VCaP (cell line): ENCODE data around the gene GPR107.
"Not testable (repeated sequence)": the region's sequence is repeated elsewhere in the genome, so short reads cannot be mapped to it uniquely, and the experiment has no call there.

ENCODE experiments used
- H3K27ac ChIP-seq: fragments of 450-650 bp; 2 replicates; pipeline ENCODE4 v1.5.1; 2017
- TF ChIP-seq, protein P1 (sequence below): fragments of 450-650 bp; conservative IDR thresholded peaks from 2 replicates; pipeline ENCODE4 v1.5.1; 2017; ENCODE audit warnings: mild to moderate bottlenecking, moderate library complexity

The GPR107 gene

DNA sequence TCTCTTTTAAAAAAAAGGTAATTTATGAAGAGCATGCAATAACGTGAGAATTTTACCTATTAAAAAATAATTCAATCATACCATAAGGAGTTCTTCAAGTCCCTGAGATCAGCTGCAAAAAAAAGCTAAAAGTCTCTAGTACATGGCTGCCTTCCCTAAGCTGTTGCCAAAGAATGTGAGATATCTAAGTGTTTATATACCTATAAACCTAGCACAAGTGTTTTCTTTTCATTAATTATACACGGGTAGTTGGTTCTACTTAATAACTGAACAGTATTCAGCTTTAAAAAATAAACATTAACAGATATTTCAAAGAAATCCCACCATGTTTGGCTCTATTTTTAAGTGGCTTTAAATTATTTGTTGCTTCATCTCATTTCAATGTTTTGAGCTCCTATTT is 36.6 kb upstream of the GPR107 start:
- no peak overlapping the region for H3K27ac ChIP-seq
- TF ChIP-seq, protein P1, sequence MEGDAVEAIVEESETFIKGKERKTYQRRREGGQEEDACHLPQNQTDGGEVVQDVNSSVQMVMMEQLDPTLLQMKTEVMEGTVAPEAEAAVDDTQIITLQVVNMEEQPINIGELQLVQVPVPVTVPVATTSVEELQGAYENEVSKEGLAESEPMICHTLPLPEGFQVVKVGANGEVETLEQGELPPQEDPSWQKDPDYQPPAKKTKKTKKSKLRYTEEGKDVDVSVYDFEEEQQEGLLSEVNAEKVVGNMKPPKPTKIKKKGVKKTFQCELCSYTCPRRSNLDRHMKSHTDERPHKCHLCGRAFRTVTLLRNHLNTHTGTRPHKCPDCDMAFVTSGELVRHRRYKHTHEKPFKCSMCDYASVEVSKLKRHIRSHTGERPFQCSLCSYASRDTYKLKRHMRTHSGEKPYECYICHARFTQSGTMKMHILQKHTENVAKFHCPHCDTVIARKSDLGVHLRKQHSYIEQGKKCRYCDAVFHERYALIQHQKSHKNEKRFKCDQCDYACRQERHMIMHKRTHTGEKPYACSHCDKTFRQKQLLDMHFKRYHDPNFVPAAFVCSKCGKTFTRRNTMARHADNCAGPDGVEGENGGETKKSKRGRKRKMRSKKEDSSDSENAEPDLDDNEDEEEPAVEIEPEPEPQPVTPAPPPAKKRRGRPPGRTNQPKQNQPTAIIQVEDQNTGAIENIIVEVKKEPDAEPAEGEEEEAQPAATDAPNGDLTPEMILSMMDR: no peak

DNA sequence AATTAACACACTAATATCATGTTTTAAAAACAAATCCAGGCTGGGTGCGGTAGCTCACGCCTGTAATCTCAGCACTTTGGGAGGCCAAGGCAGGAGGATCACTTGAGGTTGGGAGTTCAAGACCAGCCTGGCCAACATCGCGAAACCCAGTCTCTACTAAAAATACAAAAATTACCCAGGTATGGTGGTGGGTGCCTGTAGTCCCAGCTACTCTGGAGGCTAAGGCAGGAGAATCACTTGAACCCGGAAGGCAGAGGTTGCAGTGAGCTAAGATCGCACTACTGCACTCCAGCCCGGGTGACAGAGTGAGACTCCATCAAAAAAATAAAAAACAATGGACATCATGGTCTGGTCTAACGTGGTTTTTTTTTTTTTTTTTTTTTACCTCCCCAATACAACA is 36.2 kb upstream of the GPR107 start:
- H3K27ac ChIP-seq: not testable (repeated sequence)

DNA sequence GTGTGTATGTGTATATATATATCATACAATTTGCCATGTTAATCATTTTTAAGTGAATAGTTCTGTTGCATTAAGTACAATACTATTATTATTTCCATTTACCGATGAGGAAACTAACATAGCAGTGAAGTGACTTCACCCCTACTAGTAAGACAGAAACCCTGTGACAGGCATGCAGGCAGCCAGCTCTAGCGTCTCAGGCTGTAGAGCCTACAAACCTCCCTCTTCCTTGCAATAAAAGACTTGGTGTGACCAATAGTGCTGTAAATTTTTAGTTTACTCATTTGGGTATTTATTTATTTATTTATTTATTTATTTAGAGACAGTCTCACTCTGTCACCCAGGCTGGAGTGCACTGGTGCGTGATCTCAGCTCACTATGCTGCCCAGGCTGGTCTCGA is 35.4 kb upstream of the GPR107 start:
- H3K27ac ChIP-seq: no peak overlapping the region
- TF ChIP-seq, protein P1: no peak

DNA sequence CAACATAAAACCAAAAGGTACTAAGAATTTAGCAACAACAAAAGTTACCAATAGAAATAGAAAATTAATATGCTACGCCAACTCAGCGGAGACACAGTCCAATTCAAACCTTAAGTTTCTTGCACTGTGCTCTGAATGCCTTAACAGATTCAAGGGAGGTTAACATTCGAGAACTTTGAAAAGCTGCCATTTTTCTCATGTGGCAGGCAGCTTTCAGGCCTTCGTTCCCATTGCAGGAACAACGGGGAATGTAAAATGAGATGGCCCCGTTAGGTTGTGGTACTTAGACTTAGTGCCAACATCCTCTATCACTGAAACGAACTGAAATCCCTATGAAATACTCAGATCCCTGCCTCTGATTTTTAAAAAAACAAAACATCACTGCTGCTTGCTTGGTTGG is 33.1 kb upstream of the GPR107 start:
- no peak overlapping the region for H3K27ac ChIP-seq
- TF ChIP-seq, protein P1: no peak

DNA sequence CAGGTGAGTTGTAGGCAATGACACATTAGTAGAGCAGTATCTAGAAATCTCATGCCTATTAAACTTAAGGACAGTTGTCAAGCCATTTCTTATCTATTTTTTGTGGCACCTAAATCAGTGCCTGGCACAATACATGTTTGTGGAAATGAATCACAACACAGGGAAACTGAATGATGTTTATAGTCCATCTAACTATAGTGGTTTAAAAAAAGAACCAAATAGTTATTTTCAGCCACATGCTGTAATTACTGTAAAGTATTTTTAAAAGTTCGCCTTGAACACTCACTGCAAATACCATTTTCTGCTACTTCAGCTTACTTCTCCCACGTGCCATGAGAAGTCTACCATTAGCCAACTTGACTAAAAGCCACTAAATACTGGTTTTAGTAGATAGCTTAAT is 32.6 kb upstream of the GPR107 start:
- H3K27ac ChIP-seq: no peak overlapping the region
- TF ChIP-seq, protein P1: no peak

DNA sequence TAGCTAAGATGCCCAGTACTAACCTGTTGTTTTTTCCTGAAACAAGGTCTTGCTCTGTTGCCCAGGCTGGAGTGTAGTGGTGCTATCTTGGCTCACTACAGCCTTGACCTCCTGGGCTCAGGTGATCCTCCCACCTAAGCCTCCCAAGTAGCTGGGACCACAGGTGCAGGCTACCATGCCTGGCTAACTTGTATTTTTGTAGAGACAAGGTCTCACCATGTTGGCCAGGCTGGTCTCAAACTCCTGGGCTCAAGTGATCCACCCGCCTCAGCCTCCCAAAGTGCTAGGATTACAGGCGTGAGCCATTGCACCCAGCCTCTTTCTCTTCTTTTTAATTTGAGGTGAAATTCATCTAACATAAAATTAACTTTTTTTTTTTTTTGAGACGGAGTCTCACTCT is 31.9 kb upstream of the GPR107 start:
- H3K27ac ChIP-seq: not testable (repeated sequence)

DNA sequence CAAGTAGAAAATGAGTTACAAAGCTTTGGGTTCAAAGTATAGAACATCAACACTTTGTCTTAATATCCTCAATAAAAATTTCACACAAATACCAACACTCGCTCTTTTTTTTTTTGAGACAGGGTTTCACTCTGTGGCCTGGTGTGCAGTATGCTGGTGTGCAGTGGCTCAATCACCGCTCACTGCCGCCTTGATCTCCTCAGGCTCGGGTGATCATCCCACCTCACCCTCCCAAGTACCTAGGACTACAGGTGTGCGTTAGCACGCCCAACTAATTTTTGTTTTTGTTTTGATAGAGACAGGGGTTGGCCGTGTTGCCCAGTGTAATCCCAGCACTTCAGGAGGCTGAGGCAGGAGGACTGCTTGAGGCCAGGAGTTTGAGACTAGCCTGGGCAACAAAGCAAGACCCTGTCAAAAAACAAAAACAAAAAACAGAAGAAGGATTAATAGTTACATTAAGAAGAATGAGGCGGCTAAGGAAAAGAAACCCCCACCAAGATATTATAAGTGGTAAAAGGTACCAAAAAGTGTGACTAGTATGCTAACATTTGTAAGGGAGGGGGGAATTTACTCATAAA is 31.1 kb upstream of the GPR107 start:
- TF ChIP-seq, protein P1: no peak
- no peak overlapping the region for H3K27ac ChIP-seq

DNA sequence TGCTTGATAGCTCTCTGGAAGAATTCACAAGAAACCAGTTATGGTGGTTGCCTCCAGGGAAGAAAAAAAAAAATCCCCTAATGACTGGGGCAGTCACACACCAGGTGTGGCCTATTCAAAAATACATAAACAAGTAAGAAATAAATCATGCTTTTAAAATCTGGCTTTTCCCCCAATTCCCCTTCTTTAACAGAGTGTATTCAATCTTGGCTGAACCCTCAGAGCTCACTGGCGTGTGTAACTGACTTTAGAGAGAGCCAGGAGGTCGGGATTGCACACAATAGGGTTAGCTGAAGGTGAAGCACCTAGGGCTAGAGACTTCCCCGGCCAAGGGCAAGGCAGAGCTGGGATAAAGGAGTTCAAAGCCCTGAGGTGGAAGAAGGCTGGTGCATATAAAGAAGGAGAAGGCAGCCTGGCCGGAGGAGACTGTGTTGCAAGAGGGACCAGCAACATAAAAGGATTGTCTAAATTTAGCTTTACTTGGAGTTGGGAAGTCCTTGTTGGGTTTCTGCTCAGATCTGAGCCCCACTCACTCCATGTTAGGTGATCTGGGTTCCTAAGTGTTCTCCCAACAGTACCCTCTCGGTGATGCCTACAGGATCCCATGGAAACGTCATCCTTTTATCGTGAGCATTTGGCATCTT is 30.4 kb upstream of the GPR107 start:
- H3K27ac ChIP-seq: no peak overlapping the region
- TF ChIP-seq, protein P1: no peak
